H1 (cell line): ENCODE results near the gene PDIA5. TPM values are rescaled to one million over a fixed set of nuclear protein-coding genes. Genes with fewer than 3 reads are reported as not detected.

Experiments
- CTCF ChIA-PET: fragments of 300-600 bp; sonication (Branson Sonifier 250); formaldehyde crosslinking; loops from one replicate; lab custom pipeline; 2021; ENCODE audit not compliant: partially characterized antibody; lab: Charles Lee
- POLR2A ChIA-PET: fragments of 300-600 bp; sonication (Branson Sonifier 250); formaldehyde crosslinking; loops from one replicate; lab custom pipeline; 2021; ENCODE audit warnings: inconsistent platforms; ENCODE audit not compliant: partially characterized antibody; lab: Charles Lee
- DNase-seq, 2 experiments: peaks; one replicate each; pipeline versions ENCODE4 v3.0.0 to v3.0.0-alpha.2; 2010 to 2022; ENCODE audit warnings: low spot score in 2 of 2, low read depth in 1 of 2, mixed read lengths in 1 of 2
- FAIRE-seq: peaks from 2 replicates; lab custom pipeline; 2011; peaks lifted over from hg19 to GRCh38; lab: Jason Lieb, UNC
- H2AFZ ChIP-seq: 2 replicates; pipeline ENCODE4 v1.8.1; 2012; ENCODE audit warnings: low read length, inconsistent platforms
- H2AK5ac ChIP-seq: 2 replicates; pipeline ENCODE4 v1.6.1; 2013; ENCODE audit warnings: low read depth, low read length
- H2BK120ac ChIP-seq: replicated peaks from 2 replicates; pipeline ENCODE3; 2013; ENCODE audit warnings: low read depth, low read length, inconsistent platforms
- H2BK12ac ChIP-seq: 2 replicates; pipeline ENCODE4 v1.6.1; 2013; ENCODE audit warnings: low read depth, low read length
- H2BK15ac ChIP-seq: 2 replicates; pipeline ENCODE4 v1.6.1; 2013; ENCODE audit warnings: low read length
- H2BK20ac ChIP-seq: 2 replicates; pipeline ENCODE4 v1.6.1; 2013; ENCODE audit warnings: low read length
- H2BK5ac ChIP-seq: 2 replicates; pipeline ENCODE4 v1.6.1; 2013; ENCODE audit warnings: low read depth, low read length
- H3K14ac ChIP-seq: 2 replicates; pipeline ENCODE4 v1.6.1; 2013; ENCODE audit warnings: inconsistent platforms; ENCODE audit not compliant: insufficient read length
- H3K18ac ChIP-seq: 2 replicates; pipeline ENCODE4 v1.6.1; 2013; ENCODE audit warnings: low read length; ENCODE audit errors: extremely low read depth
- H3K23ac ChIP-seq: 2 replicates; pipeline ENCODE4 v1.6.1; 2013; ENCODE audit warnings: inconsistent platforms; ENCODE audit not compliant: insufficient read length
- H3K23me2 ChIP-seq: 2 replicates; pipeline ENCODE4 v1.6.1; 2013; ENCODE audit warnings: low read depth, low read length
- H3K27ac ChIP-seq: 2 replicates; pipeline ENCODE4 v1.6.1; 2011; ENCODE audit warnings: low read depth, low read length, inconsistent platforms
- H3K27me3 ChIP-seq, 4 experiments: replicated peaks in 1 of 4; 1 replicate in 1 of 4; 2 replicates in 3 of 4; pipeline versions ENCODE4 v1.6.1 to v1.8.1; 2011 to 2013; ENCODE audit warnings: low read length in 3 of 4, mild to moderate bottlenecking in 3 of 4, inconsistent platforms in 2 of 4, mixed read lengths in 2 of 4, moderate library complexity in 1 of 4; ENCODE audit not compliant: control insufficient read depth in 3 of 4, insufficient read depth in 3 of 4; ENCODE audit errors: extremely low read depth in 1 of 4
- H3K36me3 ChIP-seq, 4 experiments: 2 replicates each; pipeline versions ENCODE4 v1.6.1 to v1.8.1; 2011 to 2013; ENCODE audit warnings: mild to moderate bottlenecking in 4 of 4, low read length in 3 of 4, moderate library complexity in 2 of 4, control low read depth in 1 of 4, inconsistent platforms in 1 of 4; ENCODE audit not compliant: insufficient read depth in 4 of 4, control insufficient read depth in 2 of 4
- H3K4ac ChIP-seq: replicated peaks from 2 replicates; pipeline ENCODE3; 2013; ENCODE audit warnings: low read length, low read depth, mixed read lengths, inconsistent platforms; ENCODE audit not compliant: insufficient read length
- H3K4me1 ChIP-seq, 4 experiments: replicated peaks in 1 of 4; 1 replicate in 1 of 4; 2 replicates in 3 of 4; pipeline versions ENCODE4 v1.6.1 to v1.8.1; 2011 to 2013; ENCODE audit warnings: low read length in 3 of 4, inconsistent platforms in 2 of 4, mixed read lengths in 1 of 4; ENCODE audit not compliant: insufficient read depth in 4 of 4, control insufficient read depth in 3 of 4
- H3K4me2 ChIP-seq, 2 experiments: 2 replicates each; pipeline versions ENCODE4 v1.6.1 to v1.8.1; 2011 to 2013; ENCODE audit warnings: low read depth in 2 of 2, low read length in 2 of 2, control low read depth in 1 of 2, inconsistent platforms in 1 of 2, mild to moderate bottlenecking in 1 of 2; ENCODE audit not compliant: insufficient read depth in 1 of 2
- H3K4me3 ChIP-seq, 4 experiments: fragments of 200-600, 300-600 bp in 1 of 4; sonication (generic), shearing (Covaris generic), sonication (Bioruptor Twin) in 1 of 4; 2 replicates each; pipeline versions ENCODE4 v1.5.1 to v1.8.1; 2011 to 2016; ENCODE audit warnings: low read length in 4 of 4, low read depth in 3 of 4, control low read depth in 2 of 4, inconsistent platforms in 2 of 4, mild to moderate bottlenecking in 2 of 4, mixed read lengths in 1 of 4, moderate library complexity in 1 of 4; ENCODE audit not compliant: insufficient read depth in 2 of 4; ENCODE audit errors: extremely low read depth in 1 of 4
- H3K56ac ChIP-seq: replicated peaks from 2 replicates; pipeline ENCODE3; 2013; ENCODE audit warnings: low read depth, mild to moderate bottlenecking, mixed read lengths, low read length, inconsistent platforms; ENCODE audit not compliant: insufficient read length
- H3K79me1 ChIP-seq: 2 replicates; pipeline ENCODE4 v1.6.1; 2013; ENCODE audit warnings: low read depth, low read length, control low read depth
- H3K79me2 ChIP-seq, 2 experiments: 2 replicates each; pipeline versions ENCODE4 v1.6.1 to v1.8.1; 2012 to 2013; ENCODE audit warnings: low read length in 2 of 2, mild to moderate bottlenecking in 2 of 2, inconsistent platforms in 1 of 2; ENCODE audit not compliant: insufficient read depth in 2 of 2, control insufficient read depth in 1 of 2
- H3K9ac ChIP-seq, 4 experiments: replicated peaks in 1 of 4; 1 replicate in 1 of 4; 2 replicates in 3 of 4; pipeline versions ENCODE4 v1.6.1 to v1.8.1; 2011 to 2013; ENCODE audit warnings: low read depth in 3 of 4, low read length in 3 of 4, control low read depth in 2 of 4, mild to moderate bottlenecking in 2 of 4, moderate library complexity in 2 of 4, inconsistent platforms in 1 of 4; ENCODE audit errors: extremely low read depth in 1 of 4
- H3K9me3 ChIP-seq, 2 experiments: 2 replicates each; pipeline versions ENCODE4 v1.6.1 to v1.8.1; 2012 to 2013; ENCODE audit warnings: mild to moderate bottlenecking in 2 of 2, moderate library complexity in 2 of 2, control low read depth in 1 of 2, inconsistent platforms in 1 of 2, low read depth in 1 of 2, low read length in 1 of 2, mixed read lengths in 1 of 2; ENCODE audit not compliant: insufficient read depth in 2 of 2
- H4K20me1 ChIP-seq, 2 experiments: replicated peaks in 1 of 2; 2 replicates each; pipeline versions ENCODE3 to v1.8.1; 2011 to 2013; ENCODE audit warnings: inconsistent platforms in 2 of 2, low read length in 2 of 2, mild to moderate bottlenecking in 1 of 2; ENCODE audit not compliant: insufficient read depth in 2 of 2, control insufficient read depth in 1 of 2
- H4K5ac ChIP-seq: 2 replicates; pipeline ENCODE4 v1.6.1; 2013; ENCODE audit warnings: low read length, low read depth, mixed read lengths, inconsistent platforms; ENCODE audit not compliant: insufficient read length
- H4K8ac ChIP-seq: 2 replicates; pipeline ENCODE4 v1.8.0; 2013; ENCODE audit warnings: mild to moderate bottlenecking, moderate library complexity, low read length, inconsistent platforms; ENCODE audit not compliant: insufficient read depth; ENCODE audit errors: extremely low read depth
- H4K91ac ChIP-seq: replicated peaks from 2 replicates; pipeline ENCODE3; 2013; ENCODE audit warnings: low read length, mixed read lengths, inconsistent platforms; ENCODE audit not compliant: insufficient read length
- ATF2 ChIP-seq: IDR thresholded peaks from 2 replicates; pipeline ENCODE4 v1.6.1; 2012; ENCODE audit warnings: low read length, inconsistent platforms
- ATF3 ChIP-seq: IDR thresholded peaks from 2 replicates; pipeline ENCODE4 v1.6.1; 2011; ENCODE audit warnings: low read depth, mild to moderate bottlenecking, low read length; ENCODE audit not compliant: insufficient read depth
- CBX5 ChIP-seq: fragments of 300-800, 300-1000 bp; sonication (generic); IDR thresholded peaks from 2 replicates; pipeline ENCODE4 v1.7.1; 2016; ENCODE audit warnings: antibody characterized with exemption, low read length, low read depth
- CTCF ChIP-seq, 3 experiments: IDR thresholded peaks; 1 replicate in 2 of 3; 2 replicates in 1 of 3; pipeline versions ENCODE4 v1.5.1 to v1.6.1; 2011; ENCODE audit warnings: low read length in 3 of 3, mild to moderate bottlenecking in 3 of 3, inconsistent platforms in 2 of 3, low read depth in 1 of 3, moderate library complexity in 1 of 3; ENCODE audit not compliant: insufficient read depth in 1 of 3; ENCODE audit errors: control extremely low read depth in 1 of 3
- JUND ChIP-seq: IDR thresholded peaks from 2 replicates; pipeline ENCODE4 v1.6.1; 2011; ENCODE audit warnings: mild to moderate bottlenecking, improper control_type of control experiment, low read length
- RFX5 ChIP-seq: IDR thresholded peaks from 2 replicates; pipeline ENCODE4 v1.6.1; 2011; ENCODE audit warnings: low read depth, low read length, improper control_type of control experiment, borderline replicate concordance
- SUZ12 ChIP-seq: fragments of 200-600 bp; sonication (generic); IDR thresholded peaks from 2 replicates; pipeline ENCODE4 v1.6.1; 2012; ENCODE audit warnings: mild to moderate bottlenecking, inconsistent platforms, low read length, moderate library complexity, mixed read lengths
- WGBS, 2 experiments: shearing (Covaris generic) in 1 of 2; methylation state at CpG; one replicate each; pipeline versions ENCODE4 v1.1.6 to v1.1.7; 2013 to 2015; ENCODE audit warnings: low lambda C conversion rate in 2 of 2, mixed read lengths in 2 of 2, inconsistent platforms in 1 of 2, low coverage in 1 of 2, missing lambda C conversion rate in 1 of 2; ENCODE audit not compliant: insufficient replicate concordance in 2 of 2, insufficient coverage in 1 of 2, insufficient read length in 1 of 2; ENCODE audit errors: extremely low coverage in 1 of 2, missing lambda C conversion rate in 1 of 2; 5-methylcytosine and 5-hydroxymethylcytosine counted together
- polyA plus RNA-seq, 7 experiments: library from polyadenylated mRNA; depleted of rRNA in 3 of 7; stranded (reverse) in 5 of 7; unstranded in 2 of 7; fragments of >200 nt in 5 of 7; fragments of 200-250 nt in 2 of 7; gene quantifications; 1 replicate in 5 of 7; 2 replicates in 1 of 7; 4 replicates in 1 of 7; pipeline versions ENCODE4 v1.2.1 to v1.2.3, GENCODE V29; 2011 to 2013; ENCODE audit warnings: missing spikeins in 2 of 7, mixed read lengths in 2 of 7
- total RNA-seq: library from RNA; stranded (reverse); fragmentation: NEBNext Ultra II Directional; extraction: Animal tissue kit (Norgen Biotek cat#: 25700); gene quantifications from 2 replicates; pipeline ENCODE4 v1.2.1, GENCODE V29; 2021

Gene PDIA5
- total and polyA plus RNA-seq, 2 of the 8 experiments (the other 6 are each of a cell fraction or from before 2014, with no cell fraction given): 18.2 to 32.8 TPM

GRCh38 chr3:123130079-123130750 is 63.4 kb downstream of the PDIA5 start:
- Histone ChIP-seq H2AFZ (no peak overlapping the region), H4K8ac (no peak overlapping the region), H3K79me1 (peaks cover 2% of the 10 kb centered on the region; the same call in 1 of the 2 replicates), H3K4me3 (no peak overlapping the region), H3K23ac (no peak overlapping the region), H2BK20ac (no peak overlapping the region), H3K56ac (no peak overlapping the region), H4K20me1 (peaks cover 0 to 3% of the 10 kb centered on the region in 2 experiments), H3K4ac (no peak overlapping the region), H3K9me3 (no peaks in the 10 kb centered on the region), H3K23me2 (no peaks in the 10 kb centered on the region), H2BK12ac (no peak overlapping the region), H3K14ac (no peak overlapping the region), H4K91ac (no peak overlapping the region), H3K27ac (no peak overlapping the region), H3K79me2 (0 out of 4 replicates have a peak, but pooled peaks cover 0 to 2% of the 10 kb centered on the region in 2 experiments), H4K5ac (no peak overlapping the region), H2BK120ac (no peak overlapping the region), H3K4me1 (no peaks in the 10 kb centered on the region), H2AK5ac (no peak overlapping the region), H3K18ac (no peak overlapping the region), H2BK15ac (no peak overlapping the region), H3K27me3 (no peaks in the 10 kb centered on the region), H3K4me2 (no peak overlapping the region), H3K36me3 (peaks cover 0 to 6% (median 5%) of the 10 kb centered on the region in 4 experiments; a peak in 5 of 8 replicates), H3K9ac (no peak overlapping the region), H2BK5ac (no peak overlapping the region)
- DNase-seq (no peak), FAIRE-seq (no peak)
- ChIA-PET CTCF (interaction anchor here (0.8 to 4.7 kb wide), 9 partner anchors 11 to 187 kb away, joined by 3 to 27 read pairs (median 3); partner anchors contain the start of gene SEMA5B), POLR2A (interaction anchor here (0.9 kb wide), 1 partner anchor 24 kb away, joined by 3 read pairs; no protein-coding TSS in a partner anchor)
- 92% methylated on average over 12 of the region's 12 CpGs; no CpG with 5 or more reads in 1 of the 2 experiments for WGBS, 2 experiments
- no peak for TF ChIP-seq CTCF (IDR thresholded peaks at IDR 0.05; ENCODE audit: control extremely low read depth in 1 of 3, insufficient read depth in 1 of 3, low read depth in 1 of 3, low read length in 3 of 3)
- TF ChIP-seq JUND: no peak
- TF ChIP-seq RFX5: no peak
- TF ChIP-seq SUZ12: no peak
- no peak for TF ChIP-seq CBX5
- no peak for TF ChIP-seq ATF2
- no peak for TF ChIP-seq ATF3
